Measurements from ENCODE around the gene SLC12A8. TPM values are rescaled to one million over a fixed set of nuclear protein-coding genes. Genes with fewer than 3 reads are reported as not detected.
A peak's percentile ranks its signal among the peaks of the same experiment; 100 is the strongest.

SLC12A8 gene
- total RNA-seq, 1 donor from 2014 or later = 0.20 TPM

- DNase-seq (ENCODE audit: low read depth in 2 of 2) = peak in 1 of 2 donors; percentile 40
Measured at GRCh38 chr3:125214738-125215137, 2.2 kb upstream of the SLC12A8 start.

DNA sequence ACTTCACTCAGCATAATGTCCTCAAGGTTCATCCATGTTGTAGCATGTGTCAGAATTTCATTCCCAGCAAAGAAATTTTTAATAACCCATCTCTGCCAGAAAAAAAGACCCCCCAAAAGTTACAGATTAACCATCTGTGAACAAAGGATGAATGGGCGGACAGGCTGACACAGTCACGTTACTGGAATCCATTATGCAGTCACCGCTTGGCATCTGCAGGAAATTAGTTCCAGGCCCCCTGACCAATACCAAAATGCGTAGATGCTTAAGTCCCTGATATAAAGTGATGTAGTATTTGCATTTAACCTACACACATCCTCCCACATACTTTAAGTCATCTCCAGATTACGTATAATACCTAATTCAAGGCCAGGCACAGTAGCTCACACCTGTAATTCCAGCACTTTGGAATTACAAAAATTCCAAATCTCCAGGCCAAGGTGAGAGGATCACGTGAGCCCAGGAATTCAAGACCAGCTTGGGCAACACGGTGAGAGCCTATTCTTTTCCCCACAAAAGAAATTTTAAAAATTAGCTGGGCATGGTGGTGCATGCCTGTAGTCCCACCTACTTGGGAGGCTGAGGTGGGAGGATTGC lies 1.5 kb upstream of the SLC12A8 start:
- peak in 1 of 2 donors; percentile 19 for DNase-seq (ENCODE audit: low read depth in 2 of 2)

- no peak for DNase-seq (ENCODE audit: low read depth in 2 of 2)
Measured at GRCh38 chr3:125213364-125213755, 812 bp upstream of the SLC12A8 start.

GRCh38 chr3:125212091-125212508 lies 448 bp downstream of the SLC12A8 start:
- no peak for DNase-seq (ENCODE audit: low read depth in 2 of 2)

GRCh38 chr3:125211523-125212090 lies 941 bp downstream of the SLC12A8 start:
- DNase-seq (ENCODE audit: low read depth in 2 of 2) = no peak

DNA sequence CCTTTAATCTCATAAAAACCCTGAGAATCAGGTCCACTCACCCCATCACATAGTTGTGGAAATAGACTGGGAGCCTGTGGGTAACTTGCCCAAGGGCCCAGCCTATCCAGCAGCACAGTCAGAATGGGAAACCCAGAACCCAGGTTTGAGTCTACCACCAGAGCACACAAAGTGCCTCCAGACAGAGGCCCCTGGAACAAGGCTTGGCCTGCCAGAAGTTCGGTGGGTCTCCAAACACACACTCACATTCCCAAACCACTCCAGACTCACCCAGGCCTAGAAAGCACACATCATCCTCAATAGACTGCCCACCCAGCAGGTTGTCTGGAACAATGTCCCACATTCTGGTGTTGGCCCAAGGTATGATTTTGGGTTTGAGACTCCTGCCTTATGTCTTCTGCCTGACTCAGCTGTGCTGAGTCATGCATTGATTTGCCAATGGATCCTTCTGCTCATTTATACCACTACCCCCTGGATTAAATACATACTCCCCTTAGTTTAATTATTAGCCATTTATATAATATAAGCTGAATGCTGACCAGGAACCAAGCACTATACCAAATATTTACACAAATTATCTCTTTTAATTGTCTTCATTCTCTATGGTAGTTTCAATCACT lies 4.5 kb downstream of the SLC12A8 start:
- DNase-seq (ENCODE audit: low read depth in 2 of 2) = no peak

- no peak for DNase-seq (ENCODE audit: low read depth in 2 of 2)
Measured at GRCh38 chr3:125207507-125207906, 5.0 kb downstream of the SLC12A8 start.

DNA sequence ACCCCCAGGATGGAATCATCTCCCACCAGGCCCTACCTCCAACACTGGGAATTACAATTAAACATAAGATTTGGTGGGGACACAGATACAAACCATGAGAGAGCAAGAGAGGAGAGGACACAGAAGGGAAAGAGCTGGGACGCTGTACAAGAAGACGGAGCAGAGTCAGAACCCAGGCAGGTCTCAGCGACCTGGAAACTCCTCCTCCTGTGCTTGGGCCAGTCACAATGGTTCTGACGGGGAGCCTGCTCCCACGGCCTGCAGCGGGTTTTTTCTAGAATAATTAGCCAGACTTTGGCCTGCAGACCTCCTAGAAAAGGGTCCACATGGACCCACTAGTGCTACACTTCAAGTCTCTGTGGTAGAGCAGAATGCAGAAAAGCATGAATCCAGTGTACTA lies 5.6 kb downstream of the SLC12A8 start:
- no peak for DNase-seq (ENCODE audit: low read depth in 2 of 2)

GRCh38 chr3:125203731-125204130 lies 8.8 kb downstream of the SLC12A8 start:
- DNase-seq (ENCODE audit: low read depth in 2 of 2) = no peak

GRCh38 chr3:125202197-125202596 lies 10.4 kb downstream of the SLC12A8 start:
- DNase-seq (ENCODE audit: low read depth in 2 of 2) = no peak

- no peak for DNase-seq (ENCODE audit: low read depth in 2 of 2)
Measured at GRCh38 chr3:125200731-125201139, 11.8 kb downstream of the SLC12A8 start.

- DNase-seq (ENCODE audit: low read depth in 2 of 2) = no peak
Measured at GRCh38 chr3:125194849-125195601, 17.5 kb downstream of the SLC12A8 start.

GRCh38 chr3:125194061-125194848 lies 18.3 kb downstream of the SLC12A8 start:
- DNase-seq (ENCODE audit: low read depth in 2 of 2) = no peak

- no peak for DNase-seq (ENCODE audit: low read depth in 2 of 2)
Measured at GRCh38 chr3:125192190-125193035, 20.1 kb downstream of the SLC12A8 start.

- DNase-seq (ENCODE audit: low read depth in 2 of 2) = no peak
Measured at GRCh38 chr3:125191730-125192129, 20.8 kb downstream of the SLC12A8 start.

DNA sequence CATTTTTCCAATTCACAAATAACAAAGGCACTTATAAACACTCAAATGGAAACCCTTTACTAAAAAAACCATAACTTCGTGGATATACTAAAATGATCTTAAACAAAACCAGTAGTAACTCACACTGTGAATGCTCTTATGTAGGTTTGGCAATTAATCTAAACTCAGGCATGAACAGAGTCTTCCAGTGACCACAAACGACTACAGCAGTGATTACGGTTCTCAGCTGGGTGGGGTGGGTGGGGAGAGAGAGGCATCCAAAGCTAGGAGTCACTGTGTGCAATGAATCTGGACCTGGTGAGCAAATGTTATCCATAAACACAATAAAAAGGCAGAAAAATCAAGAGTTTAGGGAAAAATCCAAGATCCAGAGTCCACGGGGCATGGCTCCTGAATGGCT lies 21.3 kb downstream of the SLC12A8 start:
- no peak for DNase-seq (ENCODE audit: low read depth in 2 of 2)

GRCh38 chr3:125190786-125191185 lies 21.8 kb downstream of the SLC12A8 start:
- no peak for DNase-seq (ENCODE audit: low read depth in 2 of 2)

DNA sequence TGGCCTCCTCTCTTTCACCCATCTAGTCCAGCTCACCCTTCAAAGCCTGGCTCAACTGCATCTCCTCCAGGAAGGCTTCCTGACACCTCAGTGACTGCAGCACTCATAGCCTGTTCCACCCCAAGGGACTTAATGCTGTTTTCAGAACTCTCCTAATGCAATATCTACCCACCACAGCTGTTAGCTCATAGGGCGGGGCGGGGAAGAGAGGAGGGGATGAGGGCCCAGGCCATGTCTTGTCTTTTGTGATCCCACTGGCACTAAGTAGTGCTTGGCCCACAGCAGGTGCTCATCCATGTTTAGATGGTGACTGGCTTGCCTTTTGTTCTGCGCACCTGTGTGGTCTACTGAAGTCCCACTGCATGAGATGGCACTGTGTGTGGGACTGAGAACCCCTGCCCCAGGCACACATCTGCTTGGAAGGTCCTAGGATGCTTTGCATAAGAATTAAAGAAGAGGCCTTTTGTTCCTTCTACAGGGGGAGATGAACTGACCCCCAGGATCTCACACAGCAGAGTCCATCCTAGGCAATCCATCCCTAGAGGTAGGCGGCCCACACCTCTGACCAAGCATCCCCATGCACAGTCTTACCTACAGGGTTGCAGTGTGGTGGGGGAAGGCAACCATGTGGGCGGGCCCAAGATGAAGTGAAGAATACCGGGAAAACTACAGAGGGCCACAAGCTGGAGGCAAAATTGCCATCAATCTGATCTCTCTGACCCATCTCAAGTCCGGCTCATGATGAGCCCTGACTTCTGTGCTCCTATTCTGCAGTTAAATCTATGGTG lies 23.0 kb downstream of the SLC12A8 start:
- DNase-seq (ENCODE audit: low read depth in 2 of 2) = no peak

DNA sequence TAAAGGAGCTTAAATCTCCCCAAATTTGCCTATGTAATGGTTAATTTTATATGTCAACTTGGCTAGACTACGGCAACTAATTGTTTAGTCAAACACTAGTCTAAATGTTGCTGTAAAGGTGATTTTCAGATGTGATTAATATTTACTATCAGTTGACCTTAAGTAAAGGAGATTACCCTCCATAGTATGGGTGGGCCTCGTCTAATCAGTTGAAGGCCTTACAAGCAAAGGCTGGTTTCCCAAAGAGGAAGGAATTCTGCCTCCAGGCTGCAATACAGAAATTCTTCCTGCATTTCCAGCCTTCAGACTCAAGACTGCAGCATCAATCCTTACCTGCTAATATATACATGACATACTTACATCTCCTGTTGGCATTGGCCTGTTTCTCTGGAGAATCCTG lies 23.6 kb downstream of the SLC12A8 start:
- no peak for DNase-seq (ENCODE audit: low read depth in 2 of 2)

GRCh38 chr3:125187599-125187910 lies 25.0 kb downstream of the SLC12A8 start:
- no peak for DNase-seq (ENCODE audit: low read depth in 2 of 2)
